Measurements from ENCODE around the gene SEMA4F.

The SEMA4F gene

DNA sequence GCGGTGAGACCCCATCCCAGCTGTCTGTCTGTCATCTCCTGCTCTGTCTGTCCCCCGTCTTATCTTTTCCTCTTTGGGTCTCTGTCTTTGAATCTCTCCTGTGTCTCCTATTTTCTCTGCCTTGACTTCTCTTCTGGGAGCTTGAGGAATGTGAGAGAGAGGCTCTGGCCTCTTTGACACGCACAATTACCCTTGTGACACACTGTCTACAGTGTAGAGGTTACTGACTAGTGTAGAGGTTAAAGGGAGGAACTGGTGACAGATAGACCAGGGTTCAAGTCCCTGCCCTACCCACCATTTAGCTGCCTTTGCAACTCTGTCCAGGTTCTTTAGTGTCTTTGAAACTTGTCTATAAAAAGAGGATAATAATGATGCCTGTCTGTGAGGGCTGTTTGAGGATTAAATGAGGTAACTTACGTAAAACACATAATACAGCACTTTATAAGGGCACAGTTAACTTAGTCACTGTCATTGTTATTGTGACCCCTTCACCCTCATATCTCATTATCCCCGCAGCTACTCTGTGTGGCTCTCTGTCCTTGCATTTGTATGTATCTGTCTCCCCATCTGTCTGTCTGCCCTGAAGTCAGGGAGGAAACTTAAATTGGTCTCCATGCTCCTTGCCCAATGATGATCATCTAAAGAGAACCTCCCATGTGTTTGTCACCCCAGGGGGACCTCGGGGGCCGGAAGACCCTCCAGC is 19.9 kb downstream of the SEMA4F start:
- Mint-ChIP-seq H3K4me1 (peaks cover 39% of the 10 kb centered on the region), H3K9me3 (no peaks in the 10 kb centered on the region), H3K27me3 (ENCODE audit: low read depth, poor library complexity) (peaks cover 10% of the 10 kb centered on the region), H3K27ac (no peak overlapping the region), H3K36me3 (ENCODE audit: low read depth) (peaks cover 18% of the 10 kb centered on the region), H3K4me3 (no peak overlapping the region)
- TF ChIP-seq, protein P1, sequence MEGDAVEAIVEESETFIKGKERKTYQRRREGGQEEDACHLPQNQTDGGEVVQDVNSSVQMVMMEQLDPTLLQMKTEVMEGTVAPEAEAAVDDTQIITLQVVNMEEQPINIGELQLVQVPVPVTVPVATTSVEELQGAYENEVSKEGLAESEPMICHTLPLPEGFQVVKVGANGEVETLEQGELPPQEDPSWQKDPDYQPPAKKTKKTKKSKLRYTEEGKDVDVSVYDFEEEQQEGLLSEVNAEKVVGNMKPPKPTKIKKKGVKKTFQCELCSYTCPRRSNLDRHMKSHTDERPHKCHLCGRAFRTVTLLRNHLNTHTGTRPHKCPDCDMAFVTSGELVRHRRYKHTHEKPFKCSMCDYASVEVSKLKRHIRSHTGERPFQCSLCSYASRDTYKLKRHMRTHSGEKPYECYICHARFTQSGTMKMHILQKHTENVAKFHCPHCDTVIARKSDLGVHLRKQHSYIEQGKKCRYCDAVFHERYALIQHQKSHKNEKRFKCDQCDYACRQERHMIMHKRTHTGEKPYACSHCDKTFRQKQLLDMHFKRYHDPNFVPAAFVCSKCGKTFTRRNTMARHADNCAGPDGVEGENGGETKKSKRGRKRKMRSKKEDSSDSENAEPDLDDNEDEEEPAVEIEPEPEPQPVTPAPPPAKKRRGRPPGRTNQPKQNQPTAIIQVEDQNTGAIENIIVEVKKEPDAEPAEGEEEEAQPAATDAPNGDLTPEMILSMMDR (IDR thresholded peaks at IDR 0.05): no peak
- DNase-seq: no peak

DNA sequence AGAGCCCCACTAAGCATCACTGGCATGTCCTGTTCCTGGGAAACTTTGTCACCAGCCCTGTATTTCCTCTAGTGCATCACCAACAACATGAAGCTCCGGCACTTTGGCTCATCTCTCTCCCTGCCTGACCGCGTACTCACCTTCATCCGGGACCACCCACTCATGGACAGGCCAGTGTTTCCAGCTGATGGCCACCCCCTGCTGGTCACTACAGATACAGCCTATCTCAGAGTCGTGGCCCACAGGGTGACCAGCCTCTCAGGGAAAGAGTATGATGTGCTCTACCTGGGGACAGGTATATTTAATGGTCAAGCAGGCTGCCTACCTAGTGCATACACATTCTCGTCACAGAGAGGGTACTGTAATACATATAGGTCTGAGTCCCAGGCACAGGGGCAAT is 21.0 kb downstream of the SEMA4F start:
- TF ChIP-seq, protein P1 (IDR thresholded peaks at IDR 0.05): peak; percentile 14
- Mint-ChIP-seq H3K9me3 (no peaks in the 10 kb centered on the region), H3K4me1 (peaks cover 38% of the 10 kb centered on the region), H3K27ac (no peak overlapping the region), H3K4me3 (no peak overlapping the region), H3K27me3 (ENCODE audit: low read depth, poor library complexity) (peaks cover 10% of the 10 kb centered on the region), H3K36me3 (ENCODE audit: low read depth) (peaks cover 21% of the 10 kb centered on the region)
- DNase-seq: no peak

DNA sequence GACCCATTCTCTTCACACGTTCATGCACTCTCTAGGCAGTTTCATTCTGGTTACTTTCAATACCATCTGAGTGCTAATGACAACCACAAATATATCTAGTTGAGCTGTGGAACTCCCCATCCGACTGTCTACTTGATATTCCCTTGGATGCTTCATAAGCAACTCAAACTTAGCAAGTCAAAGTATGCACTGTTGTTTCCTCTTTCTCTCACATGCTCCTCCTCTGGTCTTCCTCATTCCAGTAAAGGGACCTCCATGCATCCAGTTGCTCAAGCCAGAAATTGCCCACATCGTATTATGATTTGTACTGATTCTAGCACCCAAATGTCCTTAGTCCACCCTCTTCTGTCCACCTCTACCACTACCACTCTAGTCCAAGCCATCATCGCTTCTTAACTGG is 22.3 kb downstream of the SEMA4F start:
- TF ChIP-seq, protein P1 (IDR thresholded peaks at IDR 0.05): no peak
- H3K9me3 Mint-ChIP-seq: no peaks in the 10 kb centered on the region
- peaks cover 31% of the 10 kb centered on the region for H3K4me1 Mint-ChIP-seq
- peaks cover 10% of the 10 kb centered on the region for H3K27me3 Mint-ChIP-seq (ENCODE audit: low read depth, poor library complexity)
- no peak overlapping the region for H3K27ac Mint-ChIP-seq
- no peak for DNase-seq
- H3K4me3 Mint-ChIP-seq: no peak overlapping the region
- peaks cover 21% of the 10 kb centered on the region for H3K36me3 Mint-ChIP-seq (ENCODE audit: low read depth)

DNA sequence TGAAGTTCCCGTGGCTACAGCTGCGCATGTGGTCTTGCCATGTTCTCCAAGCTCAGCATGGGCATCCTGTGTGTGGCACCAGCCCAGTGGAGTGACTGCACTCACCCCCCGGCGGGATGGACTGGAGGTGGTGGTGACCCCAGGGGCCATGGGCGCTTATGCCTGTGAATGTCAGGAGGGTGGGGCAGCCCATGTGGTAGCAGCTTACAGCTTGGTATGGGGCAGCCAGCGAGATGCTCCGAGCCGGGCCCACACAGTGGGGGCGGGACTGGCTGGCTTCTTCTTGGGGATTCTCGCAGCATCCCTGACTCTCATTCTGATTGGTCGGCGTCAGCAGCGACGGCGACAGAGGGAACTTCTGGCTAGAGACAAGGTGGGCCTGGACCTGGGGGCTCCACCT is 25.6 kb downstream of the SEMA4F start:
- peaks cover 21% of the 10 kb centered on the region for H3K36me3 Mint-ChIP-seq (ENCODE audit: low read depth)
- H3K27ac Mint-ChIP-seq: no peak overlapping the region
- no peak for DNase-seq
- H3K27me3 Mint-ChIP-seq (ENCODE audit: low read depth, poor library complexity): peaks cover 12% of the 10 kb centered on the region
- no peak overlapping the region for H3K4me3 Mint-ChIP-seq
- peaks cover 10% of the 10 kb centered on the region for H3K4me1 Mint-ChIP-seq
- no peaks in the 10 kb centered on the region for H3K9me3 Mint-ChIP-seq
- TF ChIP-seq, protein P1 (IDR thresholded peaks at IDR 0.05): no peak

DNA sequence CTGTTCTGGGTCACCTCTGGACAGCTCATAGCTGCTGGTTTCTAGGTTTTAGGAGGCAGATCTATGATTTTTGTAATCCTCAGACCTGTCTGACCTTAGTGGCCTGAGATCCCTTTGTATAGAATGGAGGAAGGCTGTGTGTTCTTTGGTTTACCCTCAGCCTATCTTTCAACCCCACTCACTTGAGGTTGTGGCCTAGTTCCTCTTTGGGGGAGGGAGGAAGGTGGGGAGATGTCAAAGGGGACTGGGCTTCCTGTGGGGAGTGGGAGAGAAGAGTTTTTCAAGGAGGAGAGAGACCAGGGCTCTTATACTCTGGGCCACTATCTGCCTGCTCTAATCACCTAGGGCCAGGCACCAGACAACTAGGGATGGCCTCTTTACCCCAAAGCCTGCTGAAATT is 28.5 kb downstream of the SEMA4F start:
- Mint-ChIP-seq H3K4me3 (no peak overlapping the region), H3K9me3 (no peaks in the 10 kb centered on the region), H3K27ac (no peak overlapping the region), H3K36me3 (ENCODE audit: low read depth) (peaks cover 5% of the 10 kb centered on the region), H3K27me3 (ENCODE audit: low read depth, poor library complexity) (peaks cover 11% of the 10 kb centered on the region), H3K4me1 (no peaks in the 10 kb centered on the region)
- TF ChIP-seq, protein P1 (IDR thresholded peaks at IDR 0.05): no peak
- DNase-seq: no peak

DNA sequence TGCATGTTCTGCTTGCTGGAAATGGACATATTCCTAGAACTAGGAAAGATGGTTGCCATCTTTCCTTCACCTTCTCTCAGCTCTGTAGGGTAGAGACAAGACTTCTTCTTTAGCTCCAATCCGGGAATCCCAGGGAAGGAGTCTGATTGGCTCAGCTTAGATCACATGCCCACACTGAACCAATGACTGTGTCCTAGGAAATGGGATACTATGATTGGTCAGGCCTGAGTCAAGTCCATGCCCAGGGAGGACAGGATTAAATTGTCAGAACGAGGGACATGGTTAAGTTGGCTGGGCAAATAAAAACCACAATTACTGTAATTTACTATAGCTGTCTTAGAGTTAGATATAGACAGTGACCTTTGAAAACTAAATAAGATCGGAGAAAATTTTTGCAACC is 31.4 kb downstream of the SEMA4F start:
- Mint-ChIP-seq H3K27me3 (ENCODE audit: low read depth, poor library complexity) (peaks cover 9% of the 10 kb centered on the region), H3K4me3 (no peak overlapping the region), H3K4me1 (no peaks in the 10 kb centered on the region), H3K9me3 (no peaks in the 10 kb centered on the region), H3K36me3 (ENCODE audit: low read depth) (no peaks in the 10 kb centered on the region), H3K27ac (no peak overlapping the region)
- TF ChIP-seq, protein P1 (IDR thresholded peaks at IDR 0.05): no peak
- no peak for DNase-seq
